GM21737 (cell line): Measurements from ENCODE around the gene A1BG.

ENCODE experiments used
- ATAC-seq: cut with Tn5 transposase; IDR thresholded peaks from one replicate; pipeline ENCODE4 v1.9.1; 2021; ENCODE audit warnings: mild to moderate bottlenecking, moderate library complexity; ENCODE audit not compliant: unreplicated experiment

Gene A1BG

GRCh38 chr19:58352760-58353671, at the start of gene A1BG:
Gene A1BG (minus strand): TSS chr19:58353492. CDS start chr19:58353437, 55 bp downstream.
- no peak for ATAC-seq

GRCh38 chr19:58401840-58402421, 48.6 kb upstream of the A1BG start:
- no peak for ATAC-seq

GRCh38 chr19:58400916-58401839, 47.9 kb upstream of the A1BG start:
- peak; percentile 96 for ATAC-seq

- ATAC-seq = no peak
Measured at GRCh38 chr19:58400316-58400915, 47.1 kb upstream of the A1BG start.

- no peak for ATAC-seq
Measured at GRCh38 chr19:58399903-58400302, 46.6 kb upstream of the A1BG start.

- no peak for ATAC-seq
Measured at GRCh38 chr19:58398545-58398944, 45.3 kb upstream of the A1BG start.

- ATAC-seq = no peak
Measured at GRCh38 chr19:58398087-58398486, 44.8 kb upstream of the A1BG start.

GRCh38 chr19:58397533-58398037, 44.3 kb upstream of the A1BG start:
- no peak for ATAC-seq

GRCh38 chr19:58396691-58397532, 43.6 kb upstream of the A1BG start:
- no peak for ATAC-seq

- no peak for ATAC-seq
Measured at GRCh38 chr19:58395979-58396627, 42.8 kb upstream of the A1BG start.

- ATAC-seq = no peak
Measured at GRCh38 chr19:58395220-58395978, 42.1 kb upstream of the A1BG start, which contains the start of gene RNF225. Gene RNF225 (plus strand): TSS chr19:58395656. CDS start chr19:58396090, 434 bp downstream.

GRCh38 chr19:58394821-58395219, 41.5 kb upstream of the A1BG start:
- ATAC-seq = no peak

GRCh38 chr19:58393725-58394033, 40.4 kb upstream of the A1BG start:
- ATAC-seq = no peak

GRCh38 chr19:58392945-58393724, 39.8 kb upstream of the A1BG start:
- ATAC-seq = no peak

GRCh38 chr19:58388175-58388526, 34.9 kb upstream of the A1BG start:
- no peak for ATAC-seq

- no peak for ATAC-seq
Measured at GRCh38 chr19:58387338-58388174, 34.3 kb upstream of the A1BG start.
